ENCODE measurements around the gene GNLY. TPM values are rescaled to one million over a fixed set of nuclear protein-coding genes. Genes with fewer than 3 reads are reported as not detected.

The GNLY gene
- total RNA-seq, 6 experiments from 2014 or later, result 0.92 to 3.1 (median 1.6) TPM

GRCh38 chr2:85746321-85747004 is 52.3 kb downstream of the GNLY start:
- 100% methylated on average over 2 of the region's 8 CpGs for WGBS (ENCODE audit: insufficient coverage, low coverage, low lambda C conversion rate, missing lambda C conversion rate)
- DNase-seq (peak in 1 of 3 donors; percentile 32), ATAC-seq (no peak)
- Histone ChIP-seq H3K27me3 (no peaks in the 10 kb centered on the region), H3K27ac (no peak overlapping the region), H3K4me3 (no peak overlapping the region), H3K9me3 (no peaks in the 10 kb centered on the region), H3K36me3 (no peaks in the 10 kb centered on the region), H3K4me1 (peaks cover 0 to 26% (median 12%) of the 10 kb centered on the region in 4 donors)
- TF ChIP-seq CTCF (IDR thresholded peaks at IDR 0.05) (no peak), POLR2A (IDR thresholded peaks at IDR 0.05) (no peak)
- intact Hi-C loops (cut with DNase I), result loop anchor here in 1 of 2 donors (5.0 kb wide), 1 partner anchor 66 kb away; no protein-coding TSS in a partner anchor

DNA sequence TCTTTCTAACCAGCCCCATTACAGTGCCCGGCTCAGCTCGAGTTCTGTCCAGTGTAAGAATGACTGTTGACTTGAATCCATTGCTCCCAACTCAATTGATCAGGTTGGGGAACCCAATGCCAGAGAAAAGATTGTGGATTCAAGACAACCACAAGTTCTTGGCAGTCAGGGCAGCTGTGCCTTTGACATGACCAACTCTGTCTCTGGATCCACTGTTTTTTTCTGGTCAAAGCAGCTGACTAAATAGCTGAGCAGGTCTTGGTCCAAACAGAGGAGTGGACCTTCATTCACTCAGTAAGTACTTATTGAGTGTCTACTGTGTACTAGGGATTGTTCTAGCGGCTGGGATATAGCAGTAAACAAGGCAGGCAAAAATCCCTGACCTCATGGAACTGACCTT is 53.3 kb downstream of the GNLY start:
- DNase-seq (no peak), ATAC-seq (no peak)
- WGBS (ENCODE audit: insufficient coverage, low coverage, low lambda C conversion rate, missing lambda C conversion rate), result 100% methylated on average over 1 of the region's 3 CpGs
- no peaks in the 10 kb centered on the region for H3K27me3 ChIP-seq
- TF ChIP-seq CTCF (IDR thresholded peaks at IDR 0.05), result no peak
- no peak for TF ChIP-seq POLR2A (IDR thresholded peaks at IDR 0.05)
- no peak overlapping the region for H3K27ac ChIP-seq
- intact Hi-C loops (cut with DNase I), result loop anchor here in 1 of 2 donors (5.0 kb wide), 1 partner anchor 65 kb away; no protein-coding TSS in a partner anchor
- H3K9me3 ChIP-seq, result no peaks in the 10 kb centered on the region
- peaks cover 0 to 17% (median 9%) of the 10 kb centered on the region in 4 donors for H3K4me1 ChIP-seq
- H3K4me3 ChIP-seq, result no peak overlapping the region
- no peaks in the 10 kb centered on the region for H3K36me3 ChIP-seq

GRCh38 chr2:85748039-85748734 is 54.0 kb downstream of the GNLY start:
- intact Hi-C loops (cut with DNase I), result loop anchor here in 1 of 2 donors (5.0 kb wide), 1 partner anchor 64 kb away; no protein-coding TSS in a partner anchor
- H3K9me3 ChIP-seq, result no peaks in the 10 kb centered on the region
- no peak overlapping the region for H3K27ac ChIP-seq
- H3K27me3 ChIP-seq, result no peaks in the 10 kb centered on the region
- TF ChIP-seq CTCF (IDR thresholded peaks at IDR 0.05), result no peak
- TF ChIP-seq POLR2A (IDR thresholded peaks at IDR 0.05), result no peak
- no peaks in the 10 kb centered on the region for H3K36me3 ChIP-seq
- 67% methylated on average over 4 of the region's 9 CpGs for WGBS (ENCODE audit: insufficient coverage, low coverage, low lambda C conversion rate, missing lambda C conversion rate)
- ATAC-seq, result no peak
- DNase-seq, result peak in 1 of 3 donors; percentile 34
- peaks cover 0 to 11% (median 4%) of the 10 kb centered on the region in 4 donors for H3K4me1 ChIP-seq
- no peak overlapping the region for H3K4me3 ChIP-seq

Small RNAs within 50 kb of the gene (small RNA-seq; reads per million reads assigned to genes)
- 0 reads per million in 2 experiments for gene RNU1-38P

Other genes starting within 250 kb of the GNLY start
- gene MAT2A, start 155.2 kb upstream of the GNLY start, total RNA-seq, result 100 to 1,000 TPM in 3 of 6 experiments, 10 to 100 TPM in 3; 57.8 to 118 (median 102) TPM
- gene GGCX, start 132.9 kb upstream of the GNLY start, total RNA-seq, result 100 to 1,000 TPM in 4 of 6 experiments, 10 to 100 TPM in 2; 89.6 to 238 (median 183) TPM
- gene VAMP8, start 116.8 kb upstream of the GNLY start, total RNA-seq, result 100 to 1,000 TPM in 1 of 6 experiments, 10 to 100 TPM in 5; 59.5 to 107 (median 74.5) TPM
- 10 to 100 TPM; 27.2 to 50.1 (median 34.7) TPM for gene VAMP5, start 109.9 kb upstream of the GNLY start, total RNA-seq
- gene RNF181, start 98.6 kb upstream of the GNLY start, total RNA-seq, result 100 to 1,000 TPM in 2 of 6 experiments, 10 to 100 TPM in 4; 54.5 to 123 (median 66.6) TPM
- 10 to 100 TPM; 20.0 to 26.7 (median 21.9) TPM for gene TMEM150A, start 91.7 kb upstream of the GNLY start, total RNA-seq
- gene C2orf68, start 82.3 kb upstream of the GNLY start, total RNA-seq, result 10 to 100 TPM in 5 of 6 experiments, 1 to 10 TPM in 1; 7.6 to 22.7 (median 14.8) TPM
- 10 to 100 TPM; 14.7 to 32.8 (median 17.9) TPM for gene USP39, start 78.2 kb upstream of the GNLY start, total RNA-seq
- 1 to 10 TPM in 1 of 6 experiments, under 1 TPM in 3, not detected in 2; 0.06 to 1.1 (median 0.79) TPM for gene SFTPB, start 26.2 kb upstream of the GNLY start, total RNA-seq
- 10 to 100 TPM in 4 of 6 experiments, 1 to 10 TPM in 2; 5.3 to 78.0 (median 46.2) TPM for gene ATOH8, start 59.6 kb downstream of the GNLY start, total RNA-seq
- gene ST3GAL5, start 194.6 kb downstream of the GNLY start, total RNA-seq, result 10 to 100 TPM in 4 of 6 experiments, 1 to 10 TPM in 2; 8.6 to 22.2 (median 10.9) TPM

Data from right lobe of liver (tissue), 6 donors.